ENCODE data around the gene CEP89.
"Not testable (repeated sequence)": the region's sequence is repeated elsewhere in the genome, so short reads cannot be mapped to it uniquely, and the experiment has no call there.

Gene CEP89

DNA sequence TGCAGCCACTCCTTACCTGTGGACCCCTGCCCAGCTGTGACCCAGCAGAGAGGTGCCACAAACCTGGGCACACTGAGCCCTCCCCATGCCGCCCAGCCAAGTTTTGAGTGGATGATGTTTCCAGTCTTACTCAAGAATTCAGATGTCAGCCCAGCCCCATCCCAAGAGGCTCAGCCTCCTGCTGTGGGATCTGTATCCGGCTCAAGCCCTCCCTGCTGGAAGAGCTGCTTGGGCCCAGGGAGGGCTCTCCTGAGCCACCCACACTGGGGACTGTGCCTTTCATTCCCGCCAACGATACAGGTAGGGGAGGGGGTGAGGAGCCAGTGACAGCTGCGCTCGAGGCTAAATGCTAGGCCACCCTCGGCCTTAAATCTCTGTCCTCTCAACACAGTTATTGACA lies 96.3 kb downstream of the CEP89 start:
- TF ChIP-seq POLR2A (IDR thresholded peaks at IDR 0.05; ENCODE audit: low read length) = no peak
- no peak for TF ChIP-seq GATA1 (IDR thresholded peaks at IDR 0.05; ENCODE audit: low read depth, low read length)
- DNase-seq = no peak

GRCh38 chr19:32874605-32875004 lies 97.2 kb downstream of the CEP89 start:
- no peak for TF ChIP-seq GATA1 (IDR thresholded peaks at IDR 0.05; ENCODE audit: low read depth, low read length)
- no peak for TF ChIP-seq POLR2A (IDR thresholded peaks at IDR 0.05; ENCODE audit: low read length)
- no peak for DNase-seq

DNA sequence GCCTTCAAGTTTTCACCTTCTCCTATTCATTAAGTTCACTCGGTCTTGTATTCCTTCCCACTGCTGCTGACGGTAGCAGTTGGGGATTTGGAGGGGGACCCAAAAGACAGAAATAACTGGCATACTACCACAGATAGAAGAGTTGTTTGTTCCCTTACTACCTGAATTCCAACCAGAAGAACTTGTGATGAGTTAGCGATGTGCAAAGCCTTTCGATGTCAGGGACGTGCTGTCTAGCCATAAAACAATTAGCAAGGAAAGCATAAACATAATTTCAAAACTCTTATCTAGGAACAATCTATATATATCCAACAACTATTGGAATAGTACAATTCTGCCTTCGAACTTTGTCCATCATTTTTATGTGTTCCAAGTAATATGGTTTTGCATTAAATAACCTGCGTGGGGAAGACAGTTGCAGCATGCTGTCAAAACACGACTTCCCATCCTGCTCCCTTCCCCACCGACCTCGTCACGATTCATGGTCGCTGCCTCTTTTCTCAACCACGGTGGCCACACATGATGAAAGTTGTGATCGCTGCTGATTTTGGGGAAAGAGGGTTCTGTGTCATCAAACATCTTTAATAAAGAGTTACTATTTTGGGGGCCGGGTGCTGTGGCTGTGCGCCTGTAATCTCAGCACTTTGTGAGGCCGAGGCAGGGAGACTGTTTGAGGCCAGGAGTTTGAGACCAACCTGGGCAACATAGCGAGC lies 98.4 kb downstream of the CEP89 start:
- no peak for TF ChIP-seq GATA1 (IDR thresholded peaks at IDR 0.05; ENCODE audit: low read depth, low read length)
- TF ChIP-seq POLR2A (IDR thresholded peaks at IDR 0.05; ENCODE audit: low read length) = no peak
- no peak for DNase-seq

- TF ChIP-seq GATA1 (IDR thresholded peaks at IDR 0.05; ENCODE audit: low read depth, low read length) (no peak), POLR2A (IDR thresholded peaks at IDR 0.05; ENCODE audit: low read length) (no peak)
- no peak for DNase-seq
These were observed 99.4 kb downstream of the CEP89 start for GRCh38 chr19:32872391-32872790.

DNA sequence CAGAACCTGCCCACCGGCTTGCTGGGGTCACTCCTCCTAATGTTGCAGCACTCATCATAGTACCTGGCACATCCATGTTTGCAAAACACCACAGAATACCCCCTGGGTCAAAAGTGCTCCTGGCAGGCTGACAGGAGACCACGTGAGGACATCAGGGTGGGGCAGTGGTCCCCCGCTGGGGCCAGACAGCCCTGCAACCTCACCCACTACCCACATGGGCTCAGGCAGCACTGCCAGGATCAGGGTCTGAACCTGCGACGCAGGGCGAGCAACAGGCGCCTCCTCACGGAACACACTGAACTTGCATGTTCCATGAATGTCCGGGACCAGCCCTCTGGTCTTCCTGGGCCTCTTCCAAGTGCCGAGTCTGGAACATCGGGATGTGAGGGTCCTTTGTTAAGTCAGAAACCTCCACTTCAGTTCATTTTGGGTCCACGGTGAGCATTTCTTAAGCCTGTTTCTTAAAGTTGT lies 100.7 kb downstream of the CEP89 start:
- no peak for DNase-seq
- no peak for TF ChIP-seq POLR2A (IDR thresholded peaks at IDR 0.05; ENCODE audit: low read length)
- TF ChIP-seq GATA1 (IDR thresholded peaks at IDR 0.05; ENCODE audit: low read depth, low read length) = no peak

- TF ChIP-seq POLR2A (IDR thresholded peaks at IDR 0.05; ENCODE audit: low read length) = no peak
- TF ChIP-seq GATA1 (IDR thresholded peaks at IDR 0.05; ENCODE audit: low read depth, low read length) = no peak
- DNase-seq = no peak
These were observed 101.7 kb downstream of the CEP89 start for GRCh38 chr19:32869966-32870573.

GRCh38 chr19:32869369-32869965 lies 102.3 kb downstream of the CEP89 start, which contains the start of gene SLC7A9:
Gene SLC7A9, minus strand, starts transcription at chr19:32869767. Its CDS starts 1,233 bp downstream, at chr19:32868534.
- DNase-seq = no peak
- TF ChIP-seq POLR2A (IDR thresholded peaks at IDR 0.05; ENCODE audit: low read length) (no peak), GATA1 (IDR thresholded peaks at IDR 0.05; ENCODE audit: low read depth, low read length) (no peak)

DNA sequence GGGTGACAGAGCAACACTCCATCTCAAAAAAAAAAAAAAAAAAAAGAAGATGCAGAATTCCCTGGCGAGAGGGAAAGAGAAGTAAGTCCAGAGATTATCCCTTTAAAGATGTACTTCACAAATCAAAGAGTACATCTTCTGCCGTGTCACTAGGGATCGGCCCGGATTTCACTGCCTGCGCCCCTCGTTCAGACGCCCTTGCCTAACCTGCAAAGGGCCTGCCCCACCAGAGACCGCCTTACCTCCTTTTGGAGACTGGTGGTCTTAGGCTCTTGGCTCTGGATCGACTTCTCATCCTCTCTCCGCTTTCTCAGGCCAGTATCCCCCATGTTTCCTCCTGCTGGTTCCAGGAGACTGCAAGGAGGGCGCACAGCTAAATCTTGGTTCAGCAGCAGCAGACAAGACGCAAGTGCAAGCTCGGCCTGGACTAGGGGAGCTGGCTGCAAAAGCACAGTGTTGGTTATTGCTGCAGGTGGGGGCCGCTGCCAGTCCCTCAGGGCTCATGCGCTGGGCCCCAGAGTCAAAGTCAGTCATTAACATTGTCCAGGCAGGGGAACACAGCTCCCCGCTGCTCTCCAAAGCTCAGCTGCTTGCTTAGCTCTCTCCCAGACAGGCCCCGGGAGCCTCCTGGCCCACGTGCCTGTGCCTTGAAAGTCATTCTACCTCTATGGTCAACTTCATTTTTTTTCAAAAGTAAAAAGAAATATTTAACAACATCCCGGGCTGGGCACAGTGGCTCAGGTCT lies 103.4 kb downstream of the CEP89 start:
- DNase-seq = no peak
- TF ChIP-seq POLR2A (IDR thresholded peaks at IDR 0.05; ENCODE audit: low read length) (no peak), GATA1 (IDR thresholded peaks at IDR 0.05; ENCODE audit: low read depth, low read length) (no peak)

GRCh38 chr19:32867436-32867835 lies 104.3 kb downstream of the CEP89 start:
- DNase-seq = not testable (repeated sequence)

DNA sequence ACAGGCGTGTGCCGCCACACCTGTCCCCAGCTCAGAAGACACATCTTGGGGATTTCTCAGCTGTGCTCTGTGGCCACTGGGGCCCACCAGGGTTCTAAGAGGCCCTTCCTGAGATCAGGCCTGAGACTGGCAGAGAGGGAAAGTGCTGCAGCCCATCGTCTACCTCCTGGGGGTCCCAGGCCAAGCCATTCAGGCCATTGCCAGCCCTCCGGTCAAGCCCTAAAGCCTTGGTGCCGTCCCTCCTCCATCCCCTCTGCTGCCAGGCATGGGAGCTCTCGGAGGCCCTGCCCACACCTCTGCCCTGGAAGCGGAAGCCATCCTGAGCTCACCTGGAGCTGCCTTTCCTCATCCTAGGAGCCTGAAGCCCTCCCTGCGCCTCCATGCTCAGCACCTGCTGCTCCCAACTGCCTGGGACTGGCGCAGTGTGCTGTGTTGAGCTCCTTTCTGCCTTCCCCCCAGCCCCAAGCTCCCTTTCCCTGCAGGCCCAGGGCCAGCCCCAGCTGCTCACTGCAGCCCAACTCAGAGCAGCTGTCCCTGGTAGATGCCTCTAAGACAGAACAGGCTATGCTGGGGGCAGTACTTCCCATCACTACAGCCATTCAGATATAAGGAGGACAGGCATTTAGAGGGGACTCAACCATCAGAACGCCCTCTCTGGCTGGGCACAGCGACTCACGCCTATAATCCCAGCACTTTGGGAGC lies 105.0 kb downstream of the CEP89 start:
- TF ChIP-seq GATA1 (IDR thresholded peaks at IDR 0.05; ENCODE audit: low read depth, low read length) = no peak
- DNase-seq = no peak

DNA sequence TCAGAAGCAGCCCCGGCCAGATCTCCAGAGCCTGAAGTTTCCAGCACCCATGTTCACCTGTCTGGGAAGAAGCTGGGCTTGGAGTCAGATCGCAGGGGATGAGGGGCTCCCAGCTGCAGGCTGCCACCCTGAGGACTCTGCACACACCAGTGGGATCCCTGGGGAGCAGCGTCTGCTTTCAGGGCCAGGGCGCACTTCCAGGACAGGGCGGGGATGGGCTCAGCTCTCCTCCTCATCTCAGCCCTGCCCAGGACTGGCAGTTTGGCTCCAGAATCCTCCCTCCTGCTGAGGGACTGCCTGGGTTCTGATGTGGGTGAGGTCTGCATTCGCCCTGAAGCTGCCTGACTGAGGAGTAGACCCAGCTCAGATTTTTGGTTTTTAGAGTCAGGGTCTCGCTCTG lies 105.7 kb downstream of the CEP89 start:
- TF ChIP-seq POLR2A (IDR thresholded peaks at IDR 0.05; ENCODE audit: low read length) = no peak
- TF ChIP-seq GATA1 (IDR thresholded peaks at IDR 0.05; ENCODE audit: low read depth, low read length) = no peak
- no peak for DNase-seq

- no peak for DNase-seq
- TF ChIP-seq GATA1 (IDR thresholded peaks at IDR 0.05; ENCODE audit: low read depth, low read length) (no peak), POLR2A (IDR thresholded peaks at IDR 0.05; ENCODE audit: low read length) (no peak)
These were observed 106.4 kb downstream of the CEP89 start for GRCh38 chr19:32865326-32865725.

- no peak for DNase-seq
- no peak for TF ChIP-seq POLR2A (IDR thresholded peaks at IDR 0.05; ENCODE audit: low read length)
- TF ChIP-seq GATA1 (IDR thresholded peaks at IDR 0.05; ENCODE audit: low read depth, low read length) = no peak
These were observed 107.3 kb downstream of the CEP89 start for GRCh38 chr19:32864318-32865007.

All from erythroblast (primary cell).